HG03520 (cell line): ENCODE measurements around the gene PAM16.

Source experiments
- ATAC-seq: cut with Tn5 transposase; IDR thresholded peaks from one replicate; pipeline ENCODE4 v1.9.1; 2021; ENCODE audit warnings: mild to moderate bottlenecking, moderate library complexity; ENCODE audit not compliant: unreplicated experiment

The PAM16 gene

GRCh38 chr16:4322121-4323052 lies 28.7 kb downstream of the PAM16 start:
- no peak for ATAC-seq

GRCh38 chr16:4321286-4322120 lies 29.6 kb downstream of the PAM16 start:
- no peak for ATAC-seq

GRCh38 chr16:4320571-4321137 lies 30.5 kb downstream of the PAM16 start:
- ATAC-seq: no peak

- peak; percentile 40 for ATAC-seq
These were observed 31.4 kb downstream of the PAM16 start for GRCh38 chr16:4319454-4320421.

- ATAC-seq: no peak
These were observed 32.2 kb downstream of the PAM16 start for GRCh38 chr16:4318967-4319366.

GRCh38 chr16:4318451-4318910 lies 32.6 kb downstream of the PAM16 start:
- no peak for ATAC-seq

GRCh38 chr16:4317532-4318450 lies 33.3 kb downstream of the PAM16 start:
- ATAC-seq: no peak

GRCh38 chr16:4316864-4317531 lies 34.1 kb downstream of the PAM16 start:
- ATAC-seq: no peak

- ATAC-seq: no peak
These were observed 34.8 kb downstream of the PAM16 start for GRCh38 chr16:4316108-4316863.

GRCh38 chr16:4315186-4316107 lies 35.7 kb downstream of the PAM16 start, which contains the start of gene GLIS2:
GLIS2 (plus strand) TSS chr16:4316067; CDS start chr16:4332281, 16,214 bp downstream.
- ATAC-seq: no peak

- ATAC-seq: no peak
These were observed 36.5 kb downstream of the PAM16 start for GRCh38 chr16:4314532-4315185.

- no peak for ATAC-seq
These were observed 37.3 kb downstream of the PAM16 start for GRCh38 chr16:4313563-4314531.

- peak; percentile 25 for ATAC-seq
These were observed 41.3 kb downstream of the PAM16 start for GRCh38 chr16:4309833-4310266.

- no peak for ATAC-seq
These were observed 41.9 kb downstream of the PAM16 start for GRCh38 chr16:4309102-4309832.
